GM19351 (cell line): ENCODE data around the gene TSPAN2.
"Not testable (repeated sequence)": the region's sequence is repeated elsewhere in the genome, so short reads cannot be mapped to it uniquely, and the experiment has no call there.

Source experiments
- ATAC-seq: cut with Tn5 transposase; IDR thresholded peaks from one replicate; pipeline ENCODE4 v1.9.1; 2021; ENCODE audit warnings: mild to moderate bottlenecking, moderate library complexity; ENCODE audit not compliant: unreplicated experiment

TSPAN2 gene

DNA sequence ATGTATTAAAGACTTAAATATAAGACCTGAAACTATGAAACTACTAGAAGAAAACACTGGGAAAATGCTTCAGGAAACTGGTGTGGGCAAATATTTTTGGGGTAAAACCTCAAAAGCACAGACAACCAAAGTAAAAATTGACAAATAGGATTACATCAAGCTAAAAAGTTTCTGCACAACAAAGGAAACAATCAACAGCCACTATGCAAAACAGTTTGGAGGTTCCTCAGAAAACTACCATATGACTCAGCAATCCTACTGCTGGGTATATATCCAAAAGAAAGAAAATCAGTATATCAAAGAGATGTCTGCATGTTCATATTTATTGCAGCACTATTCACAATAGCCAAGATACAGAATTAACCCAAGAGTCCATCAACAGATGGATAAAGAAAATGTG lies 42.6 kb downstream of the TSPAN2 start:
- no peak for ATAC-seq

GRCh38 chr1:115041654-115042053 lies 47.6 kb downstream of the TSPAN2 start:
- ATAC-seq = no peak

- no peak for ATAC-seq
Observed at GRCh38 chr1:115040501-115040900, 48.8 kb downstream of the TSPAN2 start.

DNA sequence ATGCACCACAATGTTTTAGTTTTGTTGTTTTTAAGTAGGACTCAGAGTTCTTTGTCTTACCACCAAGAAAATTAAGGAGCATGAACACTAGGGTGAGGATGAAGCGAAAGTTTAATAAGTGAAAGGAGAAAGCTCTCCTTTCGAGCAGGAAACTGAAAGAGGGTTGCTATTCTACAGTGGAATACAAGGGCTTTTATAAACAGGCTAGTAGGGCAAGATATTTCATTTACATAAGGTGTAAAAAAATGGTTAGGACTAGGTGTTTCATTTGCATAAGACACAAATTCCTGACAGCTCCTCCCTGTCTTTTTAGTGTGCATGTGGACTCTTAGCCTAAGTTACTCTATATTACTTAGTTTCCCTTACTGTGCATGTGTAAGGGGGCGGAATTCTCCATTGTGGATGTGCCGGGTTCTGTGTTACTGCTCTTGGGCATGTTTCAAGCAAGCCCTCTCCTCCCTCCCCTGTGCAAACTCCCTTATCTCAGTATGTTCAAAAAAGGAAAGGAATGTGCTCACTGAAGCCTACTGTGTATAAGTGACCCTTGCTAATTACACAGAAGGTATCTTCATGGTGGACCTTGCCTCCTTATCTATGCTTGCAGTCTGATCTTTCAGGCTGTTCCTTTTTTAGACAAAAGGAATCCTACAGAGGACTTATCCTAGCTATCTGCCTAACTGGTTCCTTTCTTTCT lies 52.3 kb downstream of the TSPAN2 start:
- no peak for ATAC-seq

- no peak for ATAC-seq
Observed at GRCh38 chr1:115035652-115036051, 53.7 kb downstream of the TSPAN2 start.

- ATAC-seq = no peak
Observed at GRCh38 chr1:115031595-115031994, 57.7 kb downstream of the TSPAN2 start.

DNA sequence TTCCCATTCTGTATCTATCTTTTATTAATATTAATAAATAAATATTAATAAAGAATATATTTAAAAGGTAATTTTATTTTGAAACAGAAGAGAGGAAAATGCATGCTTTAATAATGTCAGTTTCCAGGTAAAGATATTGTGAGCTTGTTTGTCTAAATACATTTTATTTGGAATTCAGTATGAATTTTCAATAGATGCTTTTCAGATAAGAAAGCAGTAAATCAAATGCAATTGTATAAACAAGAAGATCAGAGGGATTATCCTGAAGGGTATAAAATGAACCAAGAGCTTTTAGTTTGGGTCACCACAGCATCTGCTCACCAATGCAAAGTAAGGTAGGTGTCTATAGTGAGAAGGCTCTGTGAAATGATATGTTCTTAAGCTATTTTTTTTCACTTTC lies 59.8 kb downstream of the TSPAN2 start, which contains the start of gene TSHB:
Gene TSHB, plus strand, starts transcription at position 301 of the 400 bp plus-strand sequence. CDS start 3,537 bp downstream, outside the sequence.
- no peak for ATAC-seq

GRCh38 chr1:115023593-115023992 lies 65.7 kb downstream of the TSPAN2 start:
- ATAC-seq = no peak

DNA sequence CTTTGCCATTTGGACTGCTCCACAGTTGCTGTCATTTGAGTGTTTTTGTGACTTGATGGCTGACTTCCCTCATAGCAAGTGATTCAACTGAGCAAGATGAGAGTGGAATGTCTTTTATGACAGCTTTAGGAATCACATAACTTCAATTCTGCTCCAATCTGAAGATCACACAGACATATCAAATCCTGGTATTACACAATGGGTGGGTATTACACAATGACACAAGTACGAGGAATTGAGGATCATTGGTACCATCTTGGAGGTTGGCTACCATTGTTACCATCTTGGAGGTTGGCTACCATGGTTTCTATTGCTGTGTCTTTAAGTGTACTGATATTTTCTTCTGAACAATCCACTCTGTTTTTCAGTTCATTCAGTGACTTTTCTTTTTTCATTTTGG lies 68.2 kb downstream of the TSPAN2 start:
- ATAC-seq = no peak

DNA sequence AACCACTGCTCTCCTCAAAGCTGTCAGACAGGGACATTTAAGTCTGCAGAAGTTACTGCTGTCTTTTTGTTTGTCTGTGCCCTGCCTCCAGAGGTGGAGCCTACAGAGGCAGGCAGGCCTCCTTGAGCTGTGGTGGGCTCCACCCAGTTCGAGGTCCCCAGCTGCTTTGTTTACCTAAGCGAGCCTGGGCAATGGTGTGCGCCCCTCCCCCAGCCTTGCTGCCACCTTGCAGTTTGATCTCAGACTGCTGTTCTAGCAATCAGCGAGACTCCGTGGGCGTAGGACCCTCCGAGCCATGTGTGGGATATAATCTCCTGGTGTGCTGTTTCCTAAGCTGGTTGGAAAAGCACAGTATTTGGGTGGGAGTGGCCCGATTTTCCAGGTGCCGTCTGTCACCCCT lies 69.8 kb downstream of the TSPAN2 start:
- not testable (repeated sequence) for ATAC-seq

- no peak for ATAC-seq
Observed at GRCh38 chr1:115013792-115014191, 75.5 kb downstream of the TSPAN2 start.

DNA sequence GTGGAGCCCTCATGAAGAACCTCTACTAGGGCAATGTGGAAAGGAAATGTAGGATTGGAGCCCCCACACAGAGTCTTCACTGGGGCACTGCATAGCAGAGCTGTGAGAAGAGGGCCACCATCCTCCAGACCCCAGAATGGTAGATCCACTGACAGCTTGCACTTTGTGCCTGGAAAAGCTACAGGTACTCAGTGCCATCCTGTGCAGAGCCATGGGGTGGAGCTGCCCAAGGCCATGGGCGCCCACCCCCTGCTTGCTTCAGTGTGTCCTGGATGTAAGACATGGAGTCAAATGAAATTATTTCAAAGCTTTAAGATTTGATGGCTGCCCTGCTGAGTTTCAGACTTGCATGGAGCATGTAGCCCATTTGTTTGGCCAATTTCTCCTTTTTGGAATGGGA lies 76.9 kb downstream of the TSPAN2 start:
- ATAC-seq = no peak

DNA sequence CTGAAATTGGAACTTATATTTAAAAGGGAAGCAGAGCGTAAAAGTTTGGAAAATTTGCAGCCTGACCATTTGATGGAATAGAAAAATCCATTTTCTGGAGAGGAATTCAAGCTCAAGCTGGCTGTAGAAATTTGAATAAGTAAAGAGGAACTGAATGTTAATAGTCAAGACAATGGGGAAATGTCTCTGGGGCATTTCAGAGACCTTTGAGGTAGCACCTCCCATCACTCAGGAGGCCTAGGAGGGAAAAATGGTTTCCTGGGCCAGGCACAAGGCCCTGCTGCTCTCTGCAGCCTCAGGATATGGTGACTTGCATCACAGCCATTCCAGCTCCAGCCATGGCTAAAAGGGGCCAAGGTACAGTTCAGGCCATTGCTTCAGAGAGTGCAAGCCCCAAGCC lies 77.3 kb downstream of the TSPAN2 start:
- ATAC-seq = no peak

GRCh38 chr1:115006191-115006590 lies 83.1 kb downstream of the TSPAN2 start:
- no peak for ATAC-seq
